ENCODE measurements around the gene DDX46.

DNA sequence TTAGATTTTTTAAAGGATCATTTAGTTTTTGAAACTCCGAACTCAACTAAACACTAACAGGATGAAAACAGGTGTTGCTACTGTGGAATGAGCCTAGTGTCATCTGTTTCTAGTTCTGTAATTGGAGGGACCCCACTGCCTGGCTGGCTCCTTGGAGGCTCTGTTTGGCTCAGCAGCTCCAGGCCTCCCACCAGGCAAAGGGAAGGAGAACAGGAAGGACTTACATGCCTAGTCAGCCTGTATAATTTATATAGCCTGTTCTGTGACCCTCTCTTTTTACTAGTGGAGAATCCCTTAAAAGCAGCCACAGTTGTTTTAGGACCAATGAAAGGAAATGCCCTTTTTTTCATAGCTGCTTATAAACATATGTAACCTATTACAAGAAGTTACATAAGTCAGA, 66.1 kb downstream of the DDX46 start:
- TF ChIP-seq, protein P1, sequence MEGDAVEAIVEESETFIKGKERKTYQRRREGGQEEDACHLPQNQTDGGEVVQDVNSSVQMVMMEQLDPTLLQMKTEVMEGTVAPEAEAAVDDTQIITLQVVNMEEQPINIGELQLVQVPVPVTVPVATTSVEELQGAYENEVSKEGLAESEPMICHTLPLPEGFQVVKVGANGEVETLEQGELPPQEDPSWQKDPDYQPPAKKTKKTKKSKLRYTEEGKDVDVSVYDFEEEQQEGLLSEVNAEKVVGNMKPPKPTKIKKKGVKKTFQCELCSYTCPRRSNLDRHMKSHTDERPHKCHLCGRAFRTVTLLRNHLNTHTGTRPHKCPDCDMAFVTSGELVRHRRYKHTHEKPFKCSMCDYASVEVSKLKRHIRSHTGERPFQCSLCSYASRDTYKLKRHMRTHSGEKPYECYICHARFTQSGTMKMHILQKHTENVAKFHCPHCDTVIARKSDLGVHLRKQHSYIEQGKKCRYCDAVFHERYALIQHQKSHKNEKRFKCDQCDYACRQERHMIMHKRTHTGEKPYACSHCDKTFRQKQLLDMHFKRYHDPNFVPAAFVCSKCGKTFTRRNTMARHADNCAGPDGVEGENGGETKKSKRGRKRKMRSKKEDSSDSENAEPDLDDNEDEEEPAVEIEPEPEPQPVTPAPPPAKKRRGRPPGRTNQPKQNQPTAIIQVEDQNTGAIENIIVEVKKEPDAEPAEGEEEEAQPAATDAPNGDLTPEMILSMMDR (IDR thresholded peaks at IDR 0.05; ENCODE audit: poor library complexity), result no peak
- TF ChIP-seq EZH2 (IDR thresholded peaks at IDR 0.05; ENCODE audit: borderline replicate concordance) (no peak), EZH2phosphoT487 (IDR thresholded peaks at IDR 0.05; ENCODE audit: low read depth, severe bottlenecking, unreplicated experiment) (no peak)
